NOMO-1 treated with DMSO at 0.1 percent for 48 hours (cell line): Measurements from ENCODE around the gene FOXD4L6.
"Not testable (repeated sequence)": the region's sequence is repeated elsewhere in the genome, so short reads cannot be mapped to it uniquely, and the experiment has no call there.

Source experiments
- DNase-seq: peaks from one replicate; lab custom pipeline; 2025; ENCODE audit not compliant: unreplicated experiment; lab: John Stamatoyannopoulos, UW

Gene FOXD4L6

DNA sequence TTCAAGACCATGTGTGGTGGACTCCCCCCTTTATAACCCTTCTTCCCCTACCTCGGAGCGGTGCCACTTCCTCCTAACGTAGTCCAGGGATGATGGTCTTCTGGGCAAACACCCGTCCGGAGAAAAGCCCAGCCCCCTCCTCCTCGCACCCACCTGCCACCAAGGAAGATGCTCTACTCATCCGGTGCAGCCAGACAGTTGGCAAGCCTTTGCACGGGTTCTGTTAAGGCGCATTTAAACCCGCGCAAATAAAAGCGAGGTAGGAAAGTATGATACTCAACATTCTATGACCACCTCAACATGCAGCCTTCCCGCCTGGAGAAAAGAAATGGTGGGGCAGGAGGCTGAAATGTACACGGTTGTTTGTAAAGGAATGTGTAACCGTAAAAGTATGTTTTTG is at the start of gene FOXD4L6:
Gene FOXD4L6 (minus strand): TSS at position 101 of the 400 bp plus-strand sequence. CDS start 298 bp downstream, outside the sequence.
- not testable (repeated sequence) for DNase-seq

DNA sequence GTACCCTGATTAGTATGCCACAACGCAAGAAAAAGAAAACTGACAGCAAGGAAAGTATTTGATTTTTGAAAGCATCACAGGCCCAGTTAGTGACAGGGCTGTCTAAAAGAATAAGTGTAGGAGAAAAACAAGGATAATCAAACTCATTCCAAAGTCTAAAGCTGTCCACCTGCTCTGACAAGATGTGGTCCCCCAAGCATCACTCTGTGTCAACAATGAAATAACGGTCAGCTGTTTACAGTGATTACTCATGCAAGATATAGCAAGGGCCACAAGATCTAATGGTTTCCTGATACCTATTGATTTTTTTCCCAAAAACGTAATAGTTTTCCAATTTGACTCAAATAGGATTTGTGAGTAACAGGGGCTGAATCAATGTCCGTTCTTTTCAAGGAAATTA is 46.5 kb upstream of the FOXD4L6 start:
- not testable (repeated sequence) for DNase-seq

DNA sequence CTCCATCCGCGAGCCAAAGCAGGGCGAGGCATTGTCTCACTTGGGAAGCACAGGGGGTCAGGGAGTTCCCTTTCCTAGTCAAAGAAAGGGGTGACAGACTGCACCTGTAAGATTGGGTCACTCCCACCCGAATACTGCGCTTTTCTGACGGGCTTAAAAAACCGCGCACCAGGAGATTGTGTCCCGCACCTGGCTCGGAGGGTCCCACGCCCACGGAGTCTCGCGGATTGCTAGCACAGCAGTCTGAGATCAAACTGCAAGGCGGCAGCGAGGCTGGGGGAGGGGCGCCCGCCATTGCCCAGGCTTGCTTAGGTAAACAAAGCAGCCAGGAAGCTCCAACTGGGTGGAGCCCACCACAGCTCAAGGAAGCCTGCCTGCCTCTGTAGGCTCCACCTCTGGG is 21.6 kb upstream of the FOXD4L6 start:
- not testable (repeated sequence) for DNase-seq

DNA sequence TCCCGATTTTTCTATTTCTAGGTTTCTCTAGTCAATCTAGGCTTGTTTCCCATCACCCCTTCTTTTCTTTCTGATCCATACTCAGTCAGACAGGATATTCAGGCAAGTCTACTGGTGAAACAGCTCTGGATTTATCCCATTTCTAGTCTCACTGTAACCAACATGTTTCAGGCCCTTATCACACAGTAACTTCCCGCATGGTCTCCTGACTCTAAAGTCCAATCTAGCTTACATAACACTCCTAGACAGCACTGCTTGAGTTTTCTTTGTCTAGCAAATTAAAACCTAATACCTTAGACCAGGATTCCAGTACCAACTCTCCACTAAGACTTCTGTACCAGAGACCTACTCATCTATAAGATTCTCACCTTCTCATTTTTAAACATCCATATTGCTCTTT is 13.4 kb upstream of the FOXD4L6 start:
- DNase-seq: not testable (repeated sequence)

DNA sequence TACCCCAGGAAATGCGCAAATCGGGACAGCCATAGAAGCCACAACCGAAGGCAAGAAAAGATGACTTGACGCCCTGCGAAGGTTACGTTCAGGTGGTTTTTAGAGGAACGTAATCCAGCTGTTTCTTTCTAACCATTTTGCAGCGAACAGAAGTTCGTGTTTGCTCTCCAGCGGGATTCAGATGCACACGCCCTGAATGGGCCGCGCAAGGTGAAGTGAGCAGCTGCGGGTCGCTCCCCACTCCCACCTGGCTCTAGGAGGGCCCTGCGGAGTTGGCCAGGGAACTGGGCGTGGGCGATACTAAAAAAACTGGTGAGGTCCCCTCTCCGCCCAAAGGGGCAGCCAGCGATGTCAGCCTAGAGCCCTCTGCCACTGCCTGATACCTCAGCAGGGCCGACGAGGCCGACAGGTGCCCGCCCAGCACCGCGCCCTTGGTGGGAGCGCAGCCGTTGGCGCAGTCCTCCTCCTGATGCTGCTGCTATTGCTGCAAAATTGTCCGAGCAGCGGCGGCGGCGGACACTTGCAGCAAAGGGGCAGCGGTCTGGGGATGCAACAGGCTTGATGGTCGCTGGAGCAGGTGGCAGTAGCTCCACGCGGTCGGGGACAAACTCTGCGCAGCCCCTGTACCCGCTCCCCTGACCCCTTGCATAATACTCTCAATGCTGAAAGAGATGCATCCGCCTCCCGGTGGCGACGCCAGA is 1.6 kb downstream of the FOXD4L6 start:
- not testable (repeated sequence) for DNase-seq

DNA sequence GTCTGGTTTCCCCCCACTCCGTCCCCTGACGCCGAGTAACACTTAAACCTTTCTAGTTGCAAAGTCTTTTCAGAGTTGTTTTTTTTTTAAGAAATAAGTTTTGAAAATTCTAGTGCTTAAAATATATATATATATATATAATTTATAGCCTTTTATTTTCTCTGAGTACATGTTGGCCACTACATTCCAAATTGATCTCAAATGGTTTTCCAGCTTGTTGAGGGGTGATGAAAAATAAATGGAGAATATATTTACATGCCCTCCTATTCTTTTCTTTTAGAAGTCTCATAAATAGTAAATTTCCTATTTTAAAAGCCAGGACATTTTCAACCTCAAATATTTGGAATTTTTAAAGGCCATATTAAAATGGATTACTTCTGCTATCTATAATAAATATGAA is 2.5 kb downstream of the FOXD4L6 start:
- DNase-seq: not testable (repeated sequence)

DNA sequence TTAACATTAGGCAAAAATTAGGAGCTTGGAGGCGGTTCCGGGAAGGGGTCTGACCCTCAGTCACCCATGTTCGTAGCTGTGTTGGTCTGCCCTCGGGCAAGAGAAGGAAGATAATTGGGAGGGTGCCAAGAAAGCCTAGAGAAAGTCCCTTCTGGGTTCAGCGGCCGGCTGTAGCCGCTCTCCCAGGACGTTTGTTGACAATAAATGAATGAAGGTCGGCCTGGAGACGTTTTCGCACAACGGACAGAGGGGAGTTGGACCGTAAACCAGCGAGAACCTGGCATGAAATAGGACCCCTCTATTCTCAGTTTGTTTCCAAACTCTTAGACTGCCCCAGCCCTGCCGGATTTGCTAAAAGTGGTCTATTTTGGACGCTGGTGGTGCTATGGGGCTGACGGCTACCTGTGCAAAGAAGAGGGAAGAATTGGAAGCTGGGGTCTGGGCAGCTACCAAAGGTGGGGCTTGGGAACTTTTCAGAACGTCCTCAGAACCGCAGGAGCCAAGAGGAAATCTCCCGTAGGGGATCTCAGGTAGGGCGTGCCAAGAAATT is 3.3 kb downstream of the FOXD4L6 start:
- DNase-seq: not testable (repeated sequence)

DNA sequence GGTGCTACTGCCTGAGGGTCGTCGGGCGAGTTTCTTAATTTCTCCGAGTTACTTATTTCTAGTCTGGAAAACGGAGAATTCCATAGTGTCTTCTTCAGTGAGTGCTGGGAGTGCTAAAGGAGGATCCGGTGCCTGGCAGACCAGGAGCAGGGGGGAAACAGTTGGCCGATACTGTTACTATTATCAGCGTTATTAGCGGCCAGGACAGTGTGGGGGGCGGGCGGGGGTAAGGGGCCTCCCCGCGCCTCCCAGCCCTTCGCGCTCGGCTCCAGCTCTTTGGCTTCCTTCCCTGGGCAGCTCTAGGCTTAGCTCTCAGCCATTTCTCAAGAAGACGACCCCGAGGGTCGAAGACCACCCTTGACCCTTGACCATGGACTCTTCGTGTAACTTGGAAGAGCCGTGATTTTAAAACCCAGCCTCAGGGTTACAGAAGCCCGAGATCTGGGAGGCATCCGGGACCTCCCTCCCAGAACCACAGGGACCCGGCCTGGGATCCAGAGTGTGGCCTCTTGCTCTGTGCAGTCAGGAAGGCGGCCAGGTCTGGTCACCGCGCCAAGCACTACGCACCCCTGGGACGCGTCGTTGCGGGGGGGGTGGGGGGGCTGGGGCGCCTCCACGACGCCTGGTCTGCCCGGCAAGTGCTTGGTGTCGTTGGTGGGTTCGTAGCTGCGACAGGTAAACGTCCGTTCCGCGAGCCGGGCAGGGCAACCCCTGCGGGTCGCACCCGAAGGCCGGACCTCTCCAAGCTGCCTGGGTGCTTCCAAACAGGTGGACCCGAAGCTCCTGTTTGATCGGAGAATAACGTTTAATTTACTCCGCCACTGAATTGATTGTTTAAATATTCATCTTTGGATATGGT is 4.0 kb downstream of the FOXD4L6 start:
- DNase-seq: not testable (repeated sequence)

DNA sequence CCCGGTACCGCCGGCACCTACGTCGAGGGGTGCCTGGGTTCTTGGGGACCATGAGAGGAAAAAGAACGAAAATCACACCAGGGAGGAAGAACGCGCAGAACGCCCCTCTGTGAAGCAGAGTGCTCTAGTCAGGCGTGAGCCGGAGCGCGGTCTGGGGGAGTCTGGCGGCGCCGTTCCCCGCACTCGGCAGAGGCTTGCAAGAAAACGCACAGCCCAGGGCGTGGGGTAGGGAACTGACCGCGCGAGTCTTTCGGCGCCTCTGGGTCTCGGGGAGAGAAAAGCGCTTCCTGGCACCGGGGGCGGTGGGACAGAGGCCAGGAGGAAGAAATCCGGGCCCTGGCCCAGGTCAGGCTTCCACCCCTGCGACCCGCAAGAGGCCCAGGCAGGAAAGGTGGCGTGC is 4.7 kb downstream of the FOXD4L6 start:
- not testable (repeated sequence) for DNase-seq

DNA sequence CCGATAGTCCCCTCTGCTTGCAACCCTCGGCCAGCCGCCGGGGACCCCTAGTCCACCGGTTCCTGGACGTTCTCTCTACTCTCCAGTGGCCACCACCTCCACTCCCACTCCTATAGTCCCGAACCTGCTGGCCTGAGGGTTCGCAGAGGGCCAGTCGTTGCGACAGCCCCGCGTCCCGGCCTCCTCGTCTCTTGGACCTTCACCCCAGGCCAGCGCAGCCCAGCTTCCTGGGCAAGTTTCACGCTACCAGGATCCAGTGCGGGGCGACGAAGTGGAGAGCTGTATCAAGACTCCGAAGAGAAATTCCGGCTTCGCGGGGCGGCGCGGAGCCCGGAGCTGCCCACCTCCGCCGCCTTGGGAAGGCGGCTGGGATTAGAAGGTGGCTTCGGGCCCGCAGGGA is 5.1 kb downstream of the FOXD4L6 start:
- DNase-seq: not testable (repeated sequence)

DNA sequence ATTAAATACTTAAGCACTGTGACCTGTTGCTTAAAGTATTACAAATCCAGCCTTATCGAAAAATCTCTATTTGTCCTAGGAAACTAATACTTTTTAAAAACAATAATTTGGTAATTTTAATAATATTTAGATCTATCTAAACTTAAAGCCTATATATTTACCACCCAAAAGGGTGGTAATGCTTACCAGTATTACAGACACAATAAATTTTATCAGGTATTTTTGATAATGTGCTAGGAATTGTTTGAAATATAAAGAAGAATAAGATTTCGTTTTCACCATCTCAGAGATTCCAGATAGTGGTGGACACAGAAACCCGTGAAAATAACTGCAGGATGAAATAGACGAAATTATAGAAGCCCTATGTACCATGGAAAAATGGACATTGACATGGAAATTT is 7.8 kb downstream of the FOXD4L6 start:
- DNase-seq: not testable (repeated sequence)

DNA sequence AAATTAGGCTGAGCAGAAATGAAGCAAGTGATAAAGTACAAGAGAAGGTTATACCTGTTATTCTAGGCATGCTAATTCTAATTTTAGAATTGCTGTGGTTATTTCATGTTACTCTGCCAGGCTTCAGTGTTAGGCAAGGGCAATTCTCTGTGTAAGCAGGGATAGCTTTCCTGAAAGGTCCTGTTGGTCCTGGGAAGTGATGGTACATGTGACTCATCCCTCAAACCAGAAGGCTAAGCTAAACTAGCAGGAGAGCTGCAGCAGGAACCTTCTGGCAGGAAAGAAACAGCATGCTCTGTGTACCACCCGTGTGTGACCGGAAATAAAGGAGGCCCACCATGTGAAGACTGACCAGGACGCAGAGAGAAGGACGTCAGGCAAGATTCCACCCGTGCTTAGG is 8.8 kb downstream of the FOXD4L6 start:
- DNase-seq: not testable (repeated sequence)

DNA sequence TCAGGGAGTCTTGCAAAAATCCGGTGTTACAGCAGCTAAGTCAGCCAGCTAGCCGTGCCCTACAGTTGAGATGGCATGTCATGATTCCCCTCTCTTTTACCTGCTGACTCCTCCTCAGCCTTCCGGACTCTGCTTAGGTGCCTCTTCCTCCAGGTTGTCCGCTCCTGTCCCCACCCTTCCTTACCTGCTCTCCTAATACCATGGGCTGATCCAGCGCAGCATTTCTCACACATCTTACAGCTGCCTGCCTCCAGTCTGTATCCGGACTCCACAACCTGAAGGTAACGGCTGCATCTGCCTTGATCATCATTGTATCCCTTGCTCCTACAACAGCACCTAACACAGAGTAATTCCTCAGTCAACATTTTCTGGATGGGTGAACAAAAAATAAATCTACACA is 9.2 kb downstream of the FOXD4L6 start:
- DNase-seq: not testable (repeated sequence)

DNA sequence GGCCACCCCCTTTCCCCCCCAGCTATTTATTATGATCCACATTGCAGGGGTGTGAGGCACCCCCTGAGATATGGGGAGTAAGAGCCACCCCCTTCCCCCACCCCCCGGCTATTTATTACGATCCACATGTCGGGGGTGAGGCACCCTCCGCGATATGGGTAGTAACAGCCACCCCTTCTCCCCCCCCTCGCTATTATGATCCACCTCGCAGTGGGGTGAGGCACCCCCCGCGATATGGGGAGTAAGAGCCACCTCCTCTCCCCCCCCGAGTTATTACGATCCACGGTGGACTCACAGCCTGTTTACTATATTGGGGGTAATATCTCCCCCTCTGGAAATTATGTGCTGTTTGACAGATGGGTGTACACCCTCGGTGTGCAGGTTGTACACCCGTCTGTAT is 15.1 kb downstream of the FOXD4L6 start:
- DNase-seq: not testable (repeated sequence)

DNA sequence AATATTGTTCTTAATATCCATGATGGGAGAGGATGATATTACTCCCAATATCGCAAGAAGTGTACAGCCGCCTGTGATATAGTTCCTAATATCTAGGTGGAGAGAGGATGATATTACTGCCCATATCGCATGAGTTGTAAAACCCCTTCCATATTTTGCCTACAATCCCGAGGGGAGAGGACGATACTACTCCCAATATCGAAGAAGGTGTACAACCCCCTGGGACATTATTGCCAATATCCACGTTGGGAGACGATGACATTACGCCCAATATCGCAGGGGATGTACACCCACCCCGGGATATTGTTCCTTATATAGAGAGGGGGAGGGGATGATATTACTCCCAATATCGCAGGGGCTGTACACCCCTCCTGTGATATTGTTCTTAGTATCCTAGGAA is 17.1 kb downstream of the FOXD4L6 start:
- not testable (repeated sequence) for DNase-seq

DNA sequence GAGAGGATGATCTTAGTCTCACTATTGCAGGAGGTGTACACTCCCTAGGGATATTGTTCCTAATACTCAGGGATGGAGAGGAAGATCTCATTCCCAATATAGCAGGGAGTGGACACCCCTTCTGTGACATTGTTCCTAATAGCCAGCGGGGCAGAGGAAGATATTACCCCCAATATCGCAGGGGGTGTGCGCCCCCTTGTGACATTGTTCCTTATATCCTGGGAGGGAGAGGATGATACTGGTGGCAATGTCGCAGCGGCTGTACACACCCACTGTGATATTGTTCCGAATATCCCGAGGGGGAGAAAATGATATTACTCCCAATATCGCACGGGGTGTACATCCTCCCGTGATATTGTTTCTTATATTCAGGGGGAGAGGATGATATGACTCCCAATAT is 17.6 kb downstream of the FOXD4L6 start:
- DNase-seq: not testable (repeated sequence)

DNA sequence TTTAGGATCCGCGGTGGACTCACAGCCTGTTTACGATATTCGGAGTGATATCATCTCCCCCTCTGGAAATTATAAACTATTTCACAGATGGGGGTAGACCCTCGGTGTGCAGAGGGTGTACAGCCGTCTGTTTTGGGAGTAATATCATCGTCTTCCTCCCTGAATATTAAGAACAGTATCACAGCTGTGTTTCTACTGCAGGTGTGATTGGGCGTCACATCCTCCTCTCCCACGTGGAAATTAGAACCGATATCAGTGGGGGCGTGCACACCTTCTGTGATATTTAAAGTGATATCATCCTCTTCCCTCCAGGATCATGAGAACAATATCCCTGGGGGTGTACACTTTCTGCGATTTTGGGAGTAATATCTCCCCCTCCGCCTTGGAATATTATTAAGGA is 19.2 kb downstream of the FOXD4L6 start:
- not testable (repeated sequence) for DNase-seq

DNA sequence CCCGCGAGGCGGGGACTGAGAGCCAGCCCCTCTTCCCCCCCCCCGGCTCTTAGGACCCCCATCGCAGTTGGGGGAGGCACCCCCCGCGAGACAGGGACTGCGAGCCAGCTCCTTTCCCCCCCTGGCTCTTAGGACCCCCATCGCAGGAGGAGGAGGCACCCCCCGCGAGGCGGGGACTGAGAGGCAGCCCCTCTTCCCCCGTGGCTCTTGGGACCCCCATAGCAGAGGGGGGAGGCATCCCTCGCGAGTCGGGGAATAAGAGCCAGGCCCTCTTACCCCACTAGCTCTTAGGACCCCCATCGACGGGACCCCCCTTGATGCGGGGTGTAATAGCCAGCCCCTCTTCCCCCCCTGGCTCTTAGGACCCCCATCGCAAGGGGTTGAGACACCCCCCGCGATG is 19.7 kb downstream of the FOXD4L6 start:
- DNase-seq: not testable (repeated sequence)

DNA sequence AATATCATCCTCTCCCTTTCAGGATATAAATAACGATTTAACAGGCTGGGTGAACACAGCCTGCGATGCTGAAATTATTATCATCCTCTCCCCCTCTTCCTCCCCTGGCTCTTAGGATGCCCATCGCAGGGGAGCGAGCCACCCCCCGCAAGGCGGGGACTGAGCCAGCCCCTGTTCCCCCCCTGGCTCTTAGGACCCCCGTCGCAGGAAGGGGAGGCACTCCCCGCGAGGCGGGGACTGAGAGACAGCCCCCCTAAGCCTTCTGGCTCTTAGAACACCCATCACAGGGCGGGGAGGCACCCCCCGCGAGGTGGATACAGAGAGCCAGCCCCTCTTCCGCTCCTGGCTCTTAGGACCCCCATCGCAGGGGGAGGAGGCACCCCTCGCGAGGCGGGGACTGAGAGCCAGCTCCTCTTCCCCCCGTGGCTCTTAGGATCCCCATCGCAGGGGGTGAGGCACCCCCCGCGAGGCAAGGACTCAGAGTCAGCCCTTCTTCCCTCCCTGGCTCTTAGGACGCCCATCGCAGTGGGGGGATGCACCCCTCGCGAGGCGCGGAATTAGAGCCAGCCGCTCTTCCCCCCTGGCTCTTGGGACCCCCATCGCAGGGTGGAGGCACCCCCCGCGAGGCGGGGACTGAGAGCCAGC is 21.9 kb downstream of the FOXD4L6 start:
- DNase-seq: not testable (repeated sequence)

DNA sequence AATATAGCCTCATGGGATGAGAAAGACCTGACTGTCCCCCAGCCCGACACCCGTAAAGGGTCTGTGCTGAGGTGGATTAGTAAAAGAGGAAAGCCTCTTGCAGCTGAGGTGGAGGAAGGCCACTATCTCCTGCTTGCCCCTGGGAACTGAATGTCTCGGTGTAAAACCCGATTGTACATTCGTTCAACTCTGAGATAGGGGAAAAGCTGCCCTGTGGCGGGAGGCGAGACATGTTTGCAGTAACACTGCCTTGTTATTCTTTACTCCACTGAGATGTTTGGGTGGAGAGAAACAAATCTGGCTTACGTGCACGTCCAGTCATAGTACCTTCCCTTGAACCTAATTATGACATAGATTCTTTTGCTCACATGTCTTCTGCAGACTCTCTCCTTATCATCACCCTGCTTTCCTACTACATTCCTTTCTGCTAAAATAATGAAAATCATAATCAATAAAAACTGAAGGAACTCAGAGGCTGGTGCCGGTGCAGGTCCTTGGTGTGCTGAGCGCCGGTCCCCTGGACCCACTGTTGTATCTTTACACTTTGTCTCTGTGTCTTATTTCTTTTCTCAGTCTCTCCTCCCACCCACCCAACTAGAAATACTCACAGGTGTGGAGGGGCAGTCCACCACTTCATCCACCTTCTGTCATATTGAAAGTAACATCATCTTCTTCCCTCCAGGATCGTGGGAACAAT is 22.8 kb downstream of the FOXD4L6 start:
- not testable (repeated sequence) for DNase-seq

DNA sequence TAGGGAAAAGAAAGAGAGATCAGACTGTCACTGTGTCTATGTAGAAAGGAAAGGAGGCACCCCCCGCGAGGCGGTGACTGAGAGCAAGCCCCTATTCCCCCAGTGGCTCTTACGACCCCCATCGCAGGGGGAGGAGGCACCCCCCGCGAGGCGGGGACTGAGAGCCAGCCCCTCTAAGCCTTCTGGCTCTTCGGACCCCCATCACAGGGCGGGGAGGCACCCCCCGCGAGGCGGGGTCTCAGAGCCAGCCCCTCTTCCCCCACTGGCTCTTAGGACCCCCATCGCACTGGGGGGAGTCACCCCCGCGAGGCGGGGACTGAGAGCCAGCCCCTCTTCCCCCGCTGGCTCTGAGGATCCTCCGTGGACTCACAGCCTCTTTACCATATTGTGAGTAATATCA is 23.9 kb downstream of the FOXD4L6 start:
- DNase-seq: not testable (repeated sequence)
